HG02763 (cell line): ENCODE data around the gene MS4A5.

Experiments
- ATAC-seq: cut with Tn5 transposase; IDR thresholded peaks from one replicate; pipeline ENCODE4 v1.9.1; 2021; ENCODE audit warnings: mild to moderate bottlenecking, moderate library complexity; ENCODE audit not compliant: unreplicated experiment

The MS4A5 gene

DNA sequence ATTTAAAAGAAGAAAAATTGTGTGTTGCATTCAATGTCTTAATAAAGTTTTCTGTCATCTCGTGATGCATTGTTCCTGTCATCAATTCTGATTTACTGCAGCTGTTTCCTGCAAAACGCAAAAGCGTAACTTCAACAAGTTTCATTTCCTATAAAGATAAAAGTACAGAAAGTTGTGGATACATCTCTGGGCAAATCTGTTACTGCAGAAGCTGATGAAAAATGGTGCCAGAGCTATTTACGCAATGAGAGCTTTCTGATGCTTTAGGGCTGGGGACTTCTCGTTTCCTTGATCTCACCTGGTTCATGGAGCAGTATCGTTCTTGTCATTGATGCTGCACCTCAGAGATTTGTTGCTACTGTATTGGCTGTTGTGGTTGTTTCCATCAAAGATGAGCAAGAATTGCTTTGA lies 47.7 kb downstream of the MS4A5 start:
- no peak for ATAC-seq

DNA sequence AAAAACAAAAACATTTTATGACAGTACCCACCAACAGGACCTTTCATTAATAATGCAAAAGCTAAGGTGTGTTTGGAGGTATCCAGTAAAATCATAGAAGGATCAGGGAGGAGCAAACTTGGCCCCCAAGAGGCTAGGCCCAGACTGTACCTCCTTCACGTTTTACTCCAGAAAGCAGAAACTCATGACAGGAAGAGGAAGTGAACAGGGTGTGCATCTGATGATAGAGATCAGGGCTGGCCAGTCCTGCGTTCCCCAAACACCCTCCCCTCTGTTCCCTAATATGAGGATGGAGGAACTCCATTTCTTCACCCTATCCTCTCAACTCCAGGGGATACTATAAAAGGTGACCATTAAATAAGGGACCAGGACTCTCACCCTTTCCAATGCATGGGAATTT lies 53.0 kb downstream of the MS4A5 start:
- no peak for ATAC-seq

DNA sequence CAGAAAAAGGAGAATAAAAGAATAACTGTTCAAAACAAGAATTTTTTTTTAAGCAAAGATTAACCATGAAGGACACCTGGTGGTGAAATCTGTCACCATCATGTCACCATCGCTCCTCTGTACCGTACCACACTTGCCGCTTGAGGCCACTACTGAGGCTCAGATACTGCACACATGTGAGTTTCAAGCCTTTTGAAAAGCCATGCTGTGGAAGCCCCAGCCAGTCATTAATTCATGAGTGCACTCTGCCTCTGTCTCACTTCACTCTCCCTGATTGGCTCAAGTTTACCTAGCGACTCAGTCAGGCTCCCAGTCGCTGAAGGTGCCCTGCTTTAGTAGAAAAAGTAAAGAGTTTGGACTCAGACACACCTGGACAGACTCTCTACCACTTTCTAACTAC lies 56.6 kb downstream of the MS4A5 start:
- peak; percentile 91 for ATAC-seq

DNA sequence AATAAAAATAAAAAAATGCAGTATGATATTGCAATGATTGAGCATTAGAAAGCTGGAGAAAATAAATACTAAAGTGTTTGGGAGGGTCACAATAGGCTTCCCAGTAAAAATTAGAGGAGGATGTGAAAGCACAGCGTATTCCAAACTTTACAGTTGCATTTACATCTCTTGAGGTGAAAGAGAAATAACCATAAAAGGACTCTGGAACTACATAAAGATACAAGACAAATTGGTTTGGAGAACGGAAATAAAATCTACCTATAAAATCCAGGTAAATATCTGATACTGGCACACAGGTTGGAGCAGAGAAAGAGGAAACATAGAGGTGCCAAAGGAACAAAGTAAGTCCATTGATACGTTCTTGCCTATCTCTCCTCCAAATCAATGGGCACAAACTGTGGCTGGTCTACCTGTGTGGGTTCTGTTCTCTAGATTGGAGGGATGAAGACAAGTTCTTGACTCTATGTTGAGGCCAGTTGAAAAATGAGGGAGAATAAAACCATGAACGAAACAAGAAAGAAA lies 63.2 kb downstream of the MS4A5 start, which contains the start of gene MS4A12:
TSS of gene MS4A12 (plus strand) at position 291 of the 522 bp plus-strand sequence. CDS start 4,541 bp downstream, outside the sequence.
- ATAC-seq = no peak

DNA sequence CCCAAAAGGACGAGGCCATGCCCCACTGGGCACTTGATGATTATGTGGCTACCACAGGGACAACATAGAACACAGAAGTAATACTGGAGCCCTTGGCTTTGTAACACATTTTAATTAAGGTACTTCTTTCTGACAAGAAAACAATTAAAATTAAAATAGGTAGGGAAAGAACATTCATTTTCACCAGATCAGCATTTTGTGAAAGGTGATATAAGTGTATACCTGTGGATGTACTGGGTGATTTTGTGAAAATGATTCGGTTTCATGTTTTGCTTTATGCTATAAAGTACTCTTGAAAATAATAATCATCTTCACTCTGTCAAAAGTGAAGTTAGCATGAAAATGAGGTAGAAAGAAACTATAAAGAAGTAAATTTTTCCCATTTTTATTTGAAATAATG lies 64.1 kb downstream of the MS4A5 start:
- ATAC-seq = no peak
